ENCODE measurements around the gene METRNL. TPM values are rescaled to one million over a fixed set of nuclear protein-coding genes. Genes with fewer than 3 reads are reported as not detected.

METRNL gene
- total RNA-seq, 1 experiment from 2014 or later, result 30.6 TPM

DNA sequence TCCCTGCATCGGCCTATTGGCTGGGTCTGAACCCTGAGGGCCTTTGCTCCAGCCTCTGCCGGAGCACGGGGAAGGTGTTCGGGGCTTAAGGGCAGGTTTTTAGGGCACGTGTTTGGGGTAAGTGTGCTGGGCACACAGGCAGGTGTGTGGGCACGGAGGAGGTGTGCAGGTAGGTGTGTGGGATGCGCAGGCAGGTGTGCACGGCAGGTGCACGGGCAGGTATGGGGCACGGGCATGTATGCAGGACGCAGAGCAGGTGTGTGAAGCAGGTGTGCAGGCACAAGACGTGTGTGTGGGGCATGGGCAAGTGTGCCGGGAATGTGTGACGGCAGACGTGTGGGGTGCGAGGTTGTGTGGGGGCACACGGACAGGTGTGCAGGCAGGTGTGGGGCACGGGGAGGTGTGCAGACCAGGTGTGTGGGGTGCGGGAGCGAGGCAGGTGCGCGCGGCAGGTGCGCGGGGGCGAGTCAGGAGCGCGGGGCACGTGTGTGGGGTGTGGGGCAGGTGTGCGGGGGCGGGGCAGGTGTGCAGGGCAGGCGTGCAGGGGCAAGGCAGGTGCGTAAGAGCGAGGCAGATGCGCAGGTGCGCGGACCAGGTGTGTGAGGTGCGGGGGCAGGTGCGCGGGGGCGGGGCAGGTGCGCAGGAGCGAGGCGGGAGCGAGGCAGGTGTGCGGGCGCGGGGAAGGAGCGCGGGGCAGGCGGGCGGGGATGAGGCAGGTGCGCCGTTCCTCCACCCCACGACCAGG, 28.6 kb upstream of the METRNL start:
- Histone ChIP-seq H3K27me3 (ENCODE audit: low read length) (no peaks in the 10 kb centered on the region), H3F3A (ENCODE audit: low read length, unreplicated experiment) (no peaks in the 10 kb centered on the region), H3K4me2 (ENCODE audit: low read length) (peak overlapping the region; percentile 82), H2AFZ (ENCODE audit: low read length) (peak overlapping the region; percentile 72), H4K20me1 (ENCODE audit: low read length) (no peaks in the 10 kb centered on the region), H3K4me3 (ENCODE audit: low read length) (peak overlapping the region; percentile 69), H3K79me2 (ENCODE audit: low read length) (0 out of 2 replicates have a peak, but pooled peaks cover 5% of the 10 kb centered on the region), H3K27ac (ENCODE audit: low read length) (peak overlapping the region; percentile 60), H3K9me2 (replicated peaks; ENCODE audit: low read length) (no peaks in the 10 kb centered on the region), H3K9me3 (ENCODE audit: low read length) (no peaks in the 10 kb centered on the region), H3K36me3 (ENCODE audit: low read depth, low read length) (peaks cover 4% of the 10 kb centered on the region; the same call in 1 of the 2 replicates), H3K9ac (ENCODE audit: low read length) (peak overlapping the region; percentile 88), H3K4me1 (ENCODE audit: insufficient read depth, low read length) (peaks cover 35% of the 10 kb centered on the region)
- intact Hi-C loops (cut with micrococcal nuclease), result no loop called here
- BruUV-seq (replicated peaks), result no TSS peak
- ChIA-PET CTCF (interaction anchor here (0.6 kb wide), 1 partner anchor 25 kb away, joined by 3 read pairs; no protein-coding TSS in a partner anchor), POLR2A (ENCODE audit: unreplicated experiment) (no interaction called here)
- DNase-seq, result no peak
- no peak for ATAC-seq
- TF ChIP-seq EZH2 (IDR thresholded peaks at IDR 0.05; ENCODE audit: low read length, unreplicated experiment) (no peak), EZH2phosphoT487 (IDR thresholded peaks at IDR 0.05; ENCODE audit: borderline replicate concordance, low read length) (no peak), CTCF (conservative IDR thresholded peaks at IDR 0.05; ENCODE audit: low read depth, low read length) (no peak)

- no peaks in the 10 kb centered on the region for H3K9me2 ChIP-seq (replicated peaks; ENCODE audit: low read length)
- ChIA-PET CTCF (interaction anchor here (0.6 kb wide), 1 partner anchor 24 kb away, joined by 3 read pairs; no protein-coding TSS in a partner anchor), POLR2A (ENCODE audit: unreplicated experiment) (no interaction called here)
- peak overlapping the region; percentile 60 for H3K27ac ChIP-seq (ENCODE audit: low read length)
- H2AFZ ChIP-seq (ENCODE audit: low read length), result peak overlapping the region; percentile 79
- peak; percentile 98 for DNase-seq
- no peaks in the 10 kb centered on the region for H3K9me3 ChIP-seq (ENCODE audit: low read length)
- no TSS peak for BruUV-seq (replicated peaks)
- TF ChIP-seq EZH2 (IDR thresholded peaks at IDR 0.05; ENCODE audit: low read length, unreplicated experiment) (no peak), EZH2phosphoT487 (IDR thresholded peaks at IDR 0.05; ENCODE audit: borderline replicate concordance, low read length) (no peak), CTCF (conservative IDR thresholded peaks at IDR 0.05; ENCODE audit: low read depth, low read length) (no peak)
- H4K20me1 ChIP-seq (ENCODE audit: low read length), result no peaks in the 10 kb centered on the region
- H3K36me3 ChIP-seq (ENCODE audit: low read depth, low read length), result peaks cover 4% of the 10 kb centered on the region; the same call in 1 of the 2 replicates
- peak overlapping the region; percentile 91 for H3K4me2 ChIP-seq (ENCODE audit: low read length)
- intact Hi-C loops (cut with micrococcal nuclease), result no loop called here
- H3K27me3 ChIP-seq (ENCODE audit: low read length), result no peaks in the 10 kb centered on the region
- H3F3A ChIP-seq (ENCODE audit: low read length, unreplicated experiment), result no peaks in the 10 kb centered on the region
- ATAC-seq, result peak; percentile 81
- H3K9ac ChIP-seq (ENCODE audit: low read length), result peak overlapping the region; percentile 88
- H3K4me3 ChIP-seq (ENCODE audit: low read length), result peak overlapping the region; percentile 69
- H3K79me2 ChIP-seq (ENCODE audit: low read length), result 0 out of 2 replicates have a peak, but pooled peaks cover 4% of the 10 kb centered on the region
- peaks cover 42% of the 10 kb centered on the region for H3K4me1 ChIP-seq (ENCODE audit: insufficient read depth, low read length)
These were observed 27.8 kb upstream of the METRNL start for GRCh38 chr17:83051396-83052240.

All from PC-3 (cell line).